HG03064 (cell line): Measurements from ENCODE around the gene LHPP.

Experiments
- ATAC-seq: cut with Tn5 transposase; IDR thresholded peaks from one replicate; pipeline ENCODE4 v1.9.1; 2021; ENCODE audit warnings: low read depth; ENCODE audit not compliant: unreplicated experiment

LHPP gene

GRCh38 chr10:124632566-124632965 lies 170.9 kb downstream of the LHPP start:
- no peak for ATAC-seq

GRCh38 chr10:124636271-124636995 lies 174.8 kb downstream of the LHPP start:
- no peak for ATAC-seq

- ATAC-seq, result no peak
These were observed 175.6 kb downstream of the LHPP start for GRCh38 chr10:124637091-124637700.

GRCh38 chr10:124637746-124638145 lies 176.1 kb downstream of the LHPP start:
- no peak for ATAC-seq

GRCh38 chr10:124639206-124639605 lies 177.6 kb downstream of the LHPP start:
- no peak for ATAC-seq

- ATAC-seq, result no peak
These were observed 178.0 kb downstream of the LHPP start for GRCh38 chr10:124639646-124640045.

- ATAC-seq, result no peak
These were observed 178.4 kb downstream of the LHPP start for GRCh38 chr10:124640056-124640455.

GRCh38 chr10:124640538-124641231 lies 179.1 kb downstream of the LHPP start:
- ATAC-seq, result no peak

GRCh38 chr10:124641282-124642087 lies 179.9 kb downstream of the LHPP start:
- ATAC-seq, result no peak

- no peak for ATAC-seq
These were observed 180.6 kb downstream of the LHPP start for GRCh38 chr10:124642088-124642710.

- no peak for ATAC-seq
These were observed 181.8 kb downstream of the LHPP start for GRCh38 chr10:124643330-124644009.

- no peak for ATAC-seq
These were observed 182.6 kb downstream of the LHPP start for GRCh38 chr10:124644236-124644635.

GRCh38 chr10:124644771-124645415 lies 183.3 kb downstream of the LHPP start:
- no peak for ATAC-seq

- ATAC-seq, result no peak
These were observed 184.0 kb downstream of the LHPP start for GRCh38 chr10:124645467-124646095.

- ATAC-seq, result no peak
These were observed 185.1 kb downstream of the LHPP start for GRCh38 chr10:124646483-124647352.

- ATAC-seq, result peak; percentile 53
These were observed 186.0 kb downstream of the LHPP start for GRCh38 chr10:124647421-124648130.

GRCh38 chr10:124648131-124648475 lies 186.5 kb downstream of the LHPP start:
- no peak for ATAC-seq
